NK-92 (cell line): ENCODE data around the gene MDGA2.

Experiments
- DNase-seq: peaks from one replicate; lab custom pipeline; 2025; ENCODE audit not compliant: unreplicated experiment; lab: John Stamatoyannopoulos, UW

MDGA2 gene

GRCh38 chr14:47675466-47676314, at the start of gene MDGA2:
MDGA2 (minus strand) TSS chr14:47675605.
- DNase-seq = no peak

DNA sequence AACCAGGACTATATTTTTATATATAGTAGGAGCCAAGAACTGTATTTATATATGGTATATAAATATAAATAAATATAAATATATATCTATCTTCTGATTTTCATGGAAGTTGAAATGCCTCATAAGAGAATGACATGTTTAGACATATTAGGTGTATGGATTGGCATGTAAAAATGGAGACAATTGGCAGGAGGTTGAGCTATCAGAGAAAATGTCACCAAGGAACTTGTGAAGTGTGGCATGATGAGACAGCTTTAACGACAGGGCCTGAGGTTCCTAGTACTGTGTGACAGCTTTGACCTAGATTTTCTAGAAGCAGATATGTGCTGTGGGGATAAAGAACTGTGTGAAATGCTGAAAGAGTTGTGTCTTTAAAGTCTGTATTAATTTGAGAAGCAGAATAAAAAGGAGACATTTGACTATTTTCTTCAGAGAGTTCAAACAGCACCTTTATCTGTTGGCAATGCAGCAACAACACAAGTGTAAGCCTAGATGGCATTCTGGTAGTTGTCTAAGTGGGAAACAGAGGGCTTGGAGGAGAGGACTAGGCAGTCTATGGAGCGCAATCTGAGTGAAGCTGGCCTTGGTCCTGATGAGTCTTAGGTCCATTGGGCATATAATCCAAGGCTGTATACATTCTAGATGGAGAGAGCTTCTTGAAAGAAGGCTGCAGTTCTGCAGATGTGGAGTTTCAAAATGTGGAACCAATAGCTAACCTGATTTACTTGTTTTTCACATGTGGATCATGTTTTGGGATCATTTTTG, 47.7 kb upstream of the MDGA2 start:
- DNase-seq = no peak

GRCh38 chr14:47720281-47720680, 44.9 kb upstream of the MDGA2 start:
- DNase-seq = no peak

DNA sequence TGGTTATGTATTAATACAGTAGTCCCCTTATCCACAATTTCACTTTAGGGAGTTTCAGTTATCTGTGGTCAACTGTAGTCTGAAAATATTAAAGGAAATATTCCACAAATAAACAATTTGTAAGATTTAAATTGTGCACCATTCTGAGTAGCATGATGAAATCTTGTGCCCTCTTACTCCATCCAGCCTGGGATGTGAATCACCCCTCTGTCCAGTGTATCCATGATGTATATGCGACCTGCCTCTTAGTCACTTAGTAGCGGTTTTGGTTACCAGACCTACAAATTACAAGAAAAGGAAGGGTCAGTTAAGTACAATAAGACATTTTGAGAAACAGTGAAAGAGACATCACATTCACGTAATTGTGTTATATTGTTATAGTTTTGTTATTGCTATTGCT, 39.9 kb upstream of the MDGA2 start:
- no peak for DNase-seq

GRCh38 chr14:47710581-47710980, 35.2 kb upstream of the MDGA2 start:
- no peak for DNase-seq

DNA sequence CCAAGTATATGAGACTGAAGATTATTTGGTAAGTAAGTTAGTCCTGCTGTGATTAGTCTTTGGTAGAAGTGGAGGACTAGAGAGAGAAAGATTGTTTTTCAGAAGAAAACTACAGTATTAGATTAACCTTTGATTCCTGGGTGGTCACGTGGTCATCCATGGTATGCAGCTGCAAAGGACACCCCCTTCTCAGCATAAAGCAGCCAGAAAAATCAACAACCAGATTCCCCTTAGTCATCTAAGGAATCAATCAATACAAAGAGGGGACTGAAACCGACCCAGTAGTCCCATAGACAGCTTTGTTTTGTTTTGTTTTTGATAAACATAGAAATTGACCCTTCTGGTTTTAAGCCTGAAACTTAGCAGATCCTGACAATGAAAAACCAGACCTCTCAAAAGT, 30.3 kb upstream of the MDGA2 start:
- no peak for DNase-seq

DNA sequence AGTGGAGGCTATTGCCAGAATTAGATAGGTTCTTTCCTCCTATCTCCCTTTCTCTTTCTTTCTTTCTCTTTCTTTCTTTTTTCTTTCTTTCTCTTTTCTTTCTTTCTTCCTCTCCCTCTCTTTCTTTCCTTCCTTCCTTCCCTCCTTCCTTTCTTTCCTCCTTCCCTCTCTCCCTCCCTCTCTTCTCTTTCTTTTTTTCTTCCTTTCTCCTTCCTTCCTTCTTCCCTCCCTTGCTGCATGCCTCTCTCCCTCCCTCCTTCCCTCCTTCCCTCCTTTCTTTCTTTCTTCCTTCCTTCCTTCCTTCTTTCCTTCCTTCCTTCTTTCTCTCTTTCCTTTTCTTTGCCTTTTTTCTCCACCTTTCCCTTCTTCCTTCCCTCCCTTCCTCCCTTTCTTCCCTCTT, 16.4 kb upstream of the MDGA2 start:
- no peak for DNase-seq

DNA sequence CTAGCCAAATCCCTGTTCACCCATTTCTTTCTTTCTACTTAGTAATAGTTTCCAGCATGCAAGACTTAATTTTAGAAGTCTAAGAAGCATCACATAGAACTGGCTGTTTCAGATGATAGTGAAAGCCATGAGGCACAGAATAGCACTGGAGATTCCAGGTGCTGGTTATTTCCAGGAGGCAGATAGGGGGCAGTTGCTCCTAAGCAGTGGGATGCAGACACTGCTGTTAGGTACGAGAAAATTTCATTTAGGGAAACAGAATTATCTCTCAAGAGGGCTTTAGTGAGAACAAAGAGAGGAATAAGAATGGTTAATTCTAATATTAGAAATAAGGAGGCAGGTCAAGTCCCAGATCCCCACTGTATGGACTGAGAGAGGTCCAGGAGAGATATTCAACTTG, 3.6 kb upstream of the MDGA2 start:
- DNase-seq = no peak

- DNase-seq = no peak
Observed at GRCh38 chr14:47678157-47678556, 2.8 kb upstream of the MDGA2 start.

DNA sequence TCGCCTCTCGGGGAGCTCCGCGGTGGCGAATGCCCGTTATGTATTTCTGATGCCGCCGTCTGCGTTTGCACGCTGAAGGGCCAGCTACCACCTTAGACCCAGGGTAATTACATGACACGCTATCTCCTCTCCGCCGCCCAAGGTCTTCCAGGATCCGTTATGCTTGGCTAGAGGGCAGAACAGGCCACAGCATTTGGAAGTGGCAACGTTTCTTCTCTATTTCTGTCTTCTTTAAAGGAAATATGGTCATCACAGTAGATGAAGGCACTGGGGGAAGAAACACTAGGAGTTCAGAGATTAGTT, 861 bp upstream of the MDGA2 start:
- DNase-seq = no peak

DNA sequence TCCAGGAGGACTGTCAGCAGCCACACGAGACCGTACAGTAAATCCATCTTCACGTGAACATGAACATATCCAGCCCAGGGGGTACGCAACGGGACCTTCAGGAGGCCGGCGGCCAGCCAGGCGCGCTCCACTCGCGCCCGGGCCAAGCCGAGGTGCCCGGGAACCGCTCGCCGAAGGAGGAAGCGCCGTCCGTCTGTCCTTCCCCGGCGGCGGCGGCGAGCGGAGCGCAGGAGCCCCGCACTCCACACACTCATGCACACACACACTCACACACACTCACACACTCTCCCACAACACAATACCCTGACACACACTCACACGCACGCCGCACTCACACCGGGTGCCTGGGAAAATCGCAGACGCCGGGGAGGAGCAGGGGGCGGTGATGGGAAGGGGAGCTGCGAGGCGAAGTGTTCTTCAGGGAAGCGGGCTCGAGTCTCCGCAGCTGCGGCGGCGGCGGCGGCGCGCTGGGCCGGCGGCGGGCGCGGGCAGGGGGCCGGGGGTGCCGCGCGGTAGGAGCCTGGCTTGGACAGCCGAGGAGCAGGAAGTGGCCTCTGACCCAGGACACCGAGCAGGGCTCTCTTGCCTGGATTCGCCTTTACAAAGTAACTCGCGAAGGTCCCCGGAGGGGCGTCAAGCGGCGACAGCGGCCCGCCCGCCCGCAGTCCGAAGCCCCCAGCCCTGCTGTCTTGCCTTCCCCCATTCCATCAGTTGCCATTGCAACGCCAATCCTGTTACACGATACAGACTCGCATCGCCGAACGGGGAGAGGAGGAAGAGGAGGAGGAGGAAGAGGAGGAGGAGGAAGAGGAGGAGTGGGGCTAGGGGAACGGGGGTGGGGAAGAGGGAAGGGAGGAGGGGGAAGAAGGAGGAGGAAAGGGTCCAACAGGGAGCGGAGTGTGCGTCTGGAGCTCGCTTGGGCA, 601 bp downstream of the MDGA2 start:
- no peak for DNase-seq

DNA sequence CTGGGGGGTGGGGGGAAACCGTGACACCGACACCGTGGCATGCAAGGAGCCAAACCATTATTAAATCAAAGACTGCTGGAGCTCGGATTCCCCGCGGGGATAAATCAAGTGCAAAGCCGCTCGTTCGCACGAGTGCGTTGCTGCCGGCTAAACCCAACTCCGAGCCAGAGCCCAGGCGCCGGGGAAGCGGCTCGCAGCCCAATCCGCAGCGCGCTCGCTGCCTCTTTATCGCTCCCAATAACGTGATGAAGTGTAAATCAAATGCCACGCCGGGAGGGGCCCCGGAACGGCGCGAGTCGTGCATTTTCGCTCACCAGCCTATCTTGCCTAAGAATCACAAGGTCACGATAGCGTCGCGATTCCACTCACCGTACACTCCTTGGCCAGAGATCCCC, 1.3 kb downstream of the MDGA2 start:
- DNase-seq = no peak

DNA sequence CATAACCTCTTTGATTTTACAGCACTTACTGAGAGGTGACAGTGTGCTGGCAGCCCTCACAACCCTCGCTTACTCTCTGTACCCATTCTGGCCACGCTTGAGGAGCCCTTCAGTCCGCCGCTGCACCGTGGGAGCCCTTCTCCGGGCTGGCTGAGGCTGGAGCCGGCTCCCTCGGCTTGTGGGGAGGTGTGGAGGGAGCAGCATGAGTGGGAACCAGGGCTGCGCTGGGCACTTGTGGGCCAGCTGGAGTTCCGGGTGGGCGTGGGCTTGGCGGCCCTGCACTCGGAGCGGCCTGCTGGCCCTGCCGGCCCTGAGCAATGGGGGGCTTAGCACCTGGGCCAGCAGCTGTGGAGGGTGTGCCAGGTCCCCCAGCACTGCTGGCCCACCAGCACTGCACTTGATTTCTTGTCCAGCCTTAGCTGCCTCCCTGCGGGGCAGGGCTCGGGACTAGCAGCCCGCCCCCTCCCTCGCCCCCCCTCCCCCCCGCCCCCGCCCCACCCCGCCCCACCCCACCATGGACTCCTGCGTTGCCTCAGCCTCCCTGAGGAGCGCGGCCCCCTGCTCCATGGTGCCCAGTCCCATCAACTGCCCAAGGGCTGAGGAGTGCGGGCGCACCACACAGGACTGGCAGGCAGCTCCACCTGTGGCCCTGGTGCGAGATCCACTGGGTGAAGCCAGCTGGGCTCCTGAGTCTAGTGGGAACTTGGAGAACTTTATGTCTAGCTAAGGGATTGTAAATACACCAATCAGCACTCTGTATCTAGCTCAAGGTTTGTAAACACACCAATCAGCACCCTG, 9.9 kb downstream of the MDGA2 start:
- no peak for DNase-seq

- no peak for DNase-seq
Observed at GRCh38 chr14:47662466-47662865, 12.9 kb downstream of the MDGA2 start.

DNA sequence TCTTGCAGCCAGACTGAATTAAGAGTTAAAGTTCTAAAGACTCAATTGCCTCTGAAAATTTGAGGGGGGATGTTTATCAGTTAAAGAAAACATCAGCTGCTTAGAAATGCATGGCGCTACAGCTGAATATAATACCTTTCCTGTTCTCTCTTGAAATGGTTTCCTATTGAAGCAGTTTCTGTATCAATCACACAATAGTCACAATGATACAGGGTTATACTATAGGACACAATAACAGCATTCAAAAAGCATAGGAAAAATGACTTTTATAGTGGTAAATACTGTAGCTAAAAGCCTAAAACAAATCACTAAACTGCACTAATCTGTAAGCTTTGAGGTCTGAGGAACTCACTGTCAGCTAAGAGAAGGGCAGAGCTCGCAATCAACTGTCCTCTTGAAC, 15.2 kb downstream of the MDGA2 start:
- DNase-seq = no peak

GRCh38 chr14:47658041-47658440, 17.4 kb downstream of the MDGA2 start:
- DNase-seq = no peak

DNA sequence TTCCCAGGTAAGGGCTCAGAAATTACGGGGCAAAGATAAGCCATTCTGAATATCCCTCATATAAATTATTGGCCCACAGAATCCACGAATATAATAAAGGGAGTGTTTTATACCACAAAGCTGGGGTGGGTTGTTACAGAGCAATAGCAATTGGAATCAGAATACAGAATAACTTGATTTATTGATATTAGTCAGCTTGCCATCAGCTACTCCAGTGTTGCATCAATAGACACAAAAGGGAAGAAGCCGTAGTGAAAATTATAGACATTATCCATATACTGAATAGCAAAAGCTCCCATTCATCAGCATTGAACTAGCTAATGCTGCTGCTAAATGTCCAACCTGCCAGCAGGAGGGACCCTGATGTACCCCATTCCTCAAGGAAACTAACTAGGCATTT, 18.3 kb downstream of the MDGA2 start:
- DNase-seq = no peak

DNA sequence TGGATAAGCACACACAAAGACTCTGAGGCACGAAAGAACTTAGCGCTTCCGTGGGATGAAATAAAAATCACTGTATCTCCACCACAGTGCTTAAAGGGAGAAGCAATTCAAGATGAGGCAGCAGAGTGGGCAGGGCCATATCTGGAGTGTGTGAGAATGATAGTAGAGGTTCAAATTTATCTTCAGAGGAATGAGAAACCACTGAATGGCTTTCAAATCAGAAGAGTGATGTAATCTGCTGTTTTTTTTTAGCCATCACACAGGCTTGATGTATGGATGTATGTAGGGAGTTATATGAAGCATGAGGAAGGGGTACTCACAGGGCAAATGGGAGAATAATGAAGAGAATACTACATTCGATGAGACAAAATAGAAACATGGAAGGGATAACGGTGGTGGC, 24.1 kb downstream of the MDGA2 start:
- no peak for DNase-seq

GRCh38 chr14:47637753-47638152, 37.7 kb downstream of the MDGA2 start:
- no peak for DNase-seq

DNA sequence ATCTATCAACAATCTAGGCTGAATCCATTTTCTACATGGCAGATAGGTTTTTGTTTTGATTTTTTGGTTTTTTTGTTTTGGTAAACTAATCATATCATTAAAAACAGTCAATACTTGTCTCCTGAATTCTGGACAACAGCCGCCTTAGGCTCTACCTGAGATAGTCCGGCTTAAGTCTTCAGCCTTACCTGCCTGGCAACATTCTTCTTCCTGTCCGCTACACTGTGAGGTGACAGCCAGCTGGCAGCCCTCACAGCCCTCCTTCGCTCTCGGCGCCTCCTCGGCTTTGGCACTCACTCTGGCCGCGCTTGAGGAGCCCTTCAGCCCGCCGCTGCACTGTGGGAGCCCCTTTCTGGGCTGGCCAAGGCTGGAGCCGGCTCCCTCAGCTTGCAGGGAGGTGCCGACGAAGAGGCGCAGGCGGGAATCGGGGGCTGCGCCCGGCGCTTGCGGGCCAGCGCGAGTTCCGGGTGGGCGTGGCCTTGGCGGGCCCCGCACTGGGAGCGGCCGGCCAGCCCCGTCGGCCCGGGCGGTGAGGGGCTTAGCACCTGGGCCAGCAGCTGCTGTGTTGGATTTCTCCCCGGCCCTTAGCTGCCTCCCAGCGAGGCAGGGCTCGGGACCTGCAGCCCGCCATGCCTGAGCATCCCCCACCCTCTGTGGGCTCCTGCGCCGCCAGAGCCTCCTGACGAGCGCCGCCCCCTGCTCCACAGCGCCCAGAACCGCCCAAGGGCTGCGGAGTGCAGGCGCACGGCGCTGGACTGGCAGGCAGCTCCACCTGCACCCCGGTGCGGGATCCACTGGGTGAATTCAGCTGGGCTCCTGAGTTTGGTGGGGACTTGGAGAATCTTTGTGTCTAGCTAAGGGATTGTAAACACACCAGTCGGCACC, 49.0 kb downstream of the MDGA2 start:
- no peak for DNase-seq
